HG02678 (cell line): ENCODE data around the gene LYRM1.
"Not testable (repeated sequence)": the region's sequence is repeated elsewhere in the genome, so short reads cannot be mapped to it uniquely, and the experiment has no call there.

Experiments
- ATAC-seq: cut with Tn5 transposase; IDR thresholded peaks from one replicate; pipeline ENCODE4 v1.9.1; 2021; ENCODE audit warnings: mild to moderate bottlenecking, moderate library complexity; ENCODE audit not compliant: unreplicated experiment

The LYRM1 gene

DNA sequence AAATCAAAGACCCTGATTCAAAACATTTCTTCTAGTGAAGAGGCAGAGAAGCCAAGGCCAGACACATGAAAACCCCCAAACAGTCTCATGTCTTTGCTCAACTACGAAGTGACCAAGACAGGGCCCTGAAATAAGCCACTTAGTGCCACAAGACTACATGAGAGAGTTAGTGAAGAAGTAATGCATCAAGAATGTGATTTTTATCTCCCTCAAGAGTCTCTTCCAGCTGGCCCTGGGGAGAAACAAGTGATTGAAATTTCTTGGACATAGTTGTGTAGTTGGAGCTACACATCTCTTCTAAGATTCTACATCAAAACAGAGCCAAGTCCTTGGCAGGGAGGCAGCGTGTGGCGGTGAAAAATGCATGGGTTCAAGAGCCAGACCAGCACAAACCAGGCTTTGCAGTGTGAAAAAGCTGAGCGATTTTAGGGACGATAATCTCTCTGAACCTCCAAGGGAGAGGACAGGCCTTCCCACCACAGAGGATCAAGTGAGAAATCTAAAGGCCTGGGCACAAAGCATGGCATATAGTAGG lies 30.6 kb downstream of the LYRM1 start:
- no peak for ATAC-seq

DNA sequence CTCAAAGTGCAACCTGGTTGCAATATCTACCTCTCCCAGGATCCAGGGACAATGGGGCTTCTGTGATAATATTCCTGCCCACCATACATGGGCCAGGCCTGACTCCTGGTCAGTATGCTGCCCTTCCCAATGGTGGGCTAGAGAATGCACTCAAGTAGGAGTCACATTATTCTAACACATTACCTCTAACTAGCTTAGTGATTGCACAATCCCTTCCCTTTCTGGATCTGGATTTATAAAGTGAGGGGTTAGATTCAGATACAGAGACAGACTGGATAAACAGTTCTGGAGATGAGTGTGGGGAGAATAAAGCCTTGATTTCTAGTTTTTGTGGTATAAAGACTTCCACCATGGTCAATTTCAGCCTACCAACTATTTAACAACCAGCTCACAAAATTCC lies 33.0 kb downstream of the LYRM1 start:
- no peak for ATAC-seq

DNA sequence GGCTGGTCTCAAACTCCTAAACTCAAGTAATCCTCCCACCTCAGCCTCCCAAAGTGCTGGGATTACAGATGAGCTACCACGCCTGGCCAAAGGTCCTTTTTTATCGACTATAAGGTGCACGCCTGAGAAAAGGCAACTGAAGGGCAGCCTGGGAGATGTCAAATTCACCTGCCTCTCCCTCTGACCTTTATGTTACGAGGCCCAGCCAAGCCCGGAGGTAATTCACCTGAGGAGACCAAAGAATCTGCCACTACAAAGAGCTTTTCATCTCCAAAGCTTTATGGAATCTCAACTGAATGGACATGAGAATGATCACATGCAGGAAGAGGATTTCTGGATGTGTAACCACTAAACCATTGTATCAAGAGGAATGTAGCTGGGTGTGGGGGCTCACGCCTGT lies 37.2 kb downstream of the LYRM1 start:
- no peak for ATAC-seq

DNA sequence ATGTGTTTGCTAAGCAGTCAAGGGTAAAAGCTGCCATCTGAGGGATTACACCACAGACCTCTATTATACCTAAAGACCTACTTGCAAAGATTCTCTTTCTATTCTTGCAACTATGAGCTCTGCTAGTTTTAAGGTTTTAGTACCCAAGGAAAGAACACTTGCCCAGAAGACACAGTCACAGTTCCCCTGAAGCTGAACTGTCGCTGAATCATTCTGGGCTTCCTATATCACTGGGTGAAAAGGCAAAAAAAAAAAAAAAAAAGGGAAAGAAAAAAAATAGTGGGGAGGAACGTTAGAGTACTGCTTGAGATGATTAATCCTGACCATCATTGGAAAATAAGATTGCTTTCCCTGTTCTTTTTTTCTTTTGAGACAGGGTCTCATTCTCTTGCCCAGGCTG lies 37.9 kb downstream of the LYRM1 start:
- no peak for ATAC-seq

DNA sequence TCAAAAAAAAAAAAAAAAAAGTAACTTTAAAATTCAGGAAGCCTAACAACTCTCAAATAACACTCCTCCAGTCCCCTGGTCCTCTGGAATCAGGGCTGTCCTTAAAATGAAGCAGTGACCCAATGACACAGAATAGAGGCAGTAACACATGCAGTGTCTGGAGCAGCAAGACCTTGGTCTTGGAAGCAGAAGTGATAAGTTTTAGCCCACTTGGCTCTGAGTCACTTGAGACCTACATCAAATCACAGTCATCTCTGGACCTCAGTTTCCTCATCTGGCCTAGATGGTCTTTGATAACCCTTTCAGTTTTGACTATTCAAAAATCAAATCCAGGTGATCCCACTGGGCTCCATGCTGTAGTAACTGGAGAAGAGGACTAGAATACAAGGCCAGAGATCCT lies 39.0 kb downstream of the LYRM1 start:
- no peak for ATAC-seq

DNA sequence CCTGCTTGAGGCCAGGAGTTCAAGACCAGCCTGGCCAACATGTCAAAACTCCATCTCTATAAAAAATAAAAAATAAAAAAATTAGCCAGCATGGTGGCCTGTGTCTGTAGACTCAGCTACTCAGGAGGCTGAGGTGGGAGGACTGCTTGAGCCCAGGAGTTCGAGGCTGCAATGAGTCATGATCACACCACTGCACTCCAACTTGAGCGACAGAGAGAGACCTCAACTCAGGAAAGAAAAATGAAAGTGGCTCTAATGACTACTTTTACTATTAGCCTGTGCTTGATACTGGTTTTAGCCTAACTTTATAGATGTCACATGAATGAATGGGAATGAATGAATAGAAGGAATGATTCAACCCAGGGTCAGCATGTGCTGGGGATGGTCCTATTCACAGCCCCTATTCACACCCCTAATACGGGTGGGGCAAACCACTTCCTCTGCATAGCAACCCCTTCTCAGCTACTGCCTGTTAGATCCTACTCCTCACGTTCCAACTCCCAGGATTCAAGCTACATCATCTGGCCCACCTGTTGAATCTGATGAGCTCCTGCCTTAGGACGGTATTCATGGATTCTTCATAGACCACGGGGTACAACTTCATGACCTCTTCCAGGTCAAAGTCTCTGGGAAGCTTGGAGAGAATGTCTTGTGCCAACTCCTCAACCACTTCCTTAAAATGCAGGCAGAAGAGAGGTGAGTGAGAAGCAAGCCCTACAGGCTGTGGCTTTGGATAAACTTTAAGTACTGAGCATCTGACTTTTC lies 40.5 kb downstream of the LYRM1 start:
- ATAC-seq = no peak

DNA sequence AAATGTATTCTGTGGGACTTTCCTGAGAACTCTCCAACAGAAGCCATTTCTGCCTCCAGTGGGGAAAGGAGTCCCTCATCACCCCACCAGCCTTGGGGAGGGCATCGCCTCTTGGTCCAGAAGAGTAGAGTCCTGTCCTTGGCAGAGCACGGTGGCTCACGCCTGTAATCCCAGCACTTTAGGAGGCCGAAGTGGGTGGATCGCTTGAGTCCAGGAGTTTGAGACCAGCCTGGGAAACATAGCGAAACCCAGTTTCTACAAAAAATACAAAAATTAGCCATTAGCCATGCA lies 41.0 kb downstream of the LYRM1 start:
- ATAC-seq = no peak

DNA sequence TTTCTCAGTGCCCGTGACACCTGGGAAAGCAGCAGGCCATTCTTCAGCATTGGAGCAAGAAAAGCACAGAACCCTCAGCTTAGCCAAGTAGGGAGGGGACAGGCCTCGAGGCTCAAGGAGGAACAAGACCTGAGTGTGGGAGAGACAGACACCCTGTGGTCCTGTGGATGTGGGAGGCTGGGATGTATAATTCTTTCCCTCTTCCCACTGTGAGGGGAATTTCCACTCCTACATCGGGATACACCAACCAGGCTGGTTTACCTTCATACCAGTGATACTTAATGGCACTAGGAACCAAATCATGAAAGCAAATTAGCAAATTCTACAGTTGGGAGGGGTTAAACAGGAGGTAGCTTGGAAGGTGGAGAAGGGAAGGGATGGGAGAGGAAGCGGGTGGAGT lies 41.7 kb downstream of the LYRM1 start:
- ATAC-seq = no peak

DNA sequence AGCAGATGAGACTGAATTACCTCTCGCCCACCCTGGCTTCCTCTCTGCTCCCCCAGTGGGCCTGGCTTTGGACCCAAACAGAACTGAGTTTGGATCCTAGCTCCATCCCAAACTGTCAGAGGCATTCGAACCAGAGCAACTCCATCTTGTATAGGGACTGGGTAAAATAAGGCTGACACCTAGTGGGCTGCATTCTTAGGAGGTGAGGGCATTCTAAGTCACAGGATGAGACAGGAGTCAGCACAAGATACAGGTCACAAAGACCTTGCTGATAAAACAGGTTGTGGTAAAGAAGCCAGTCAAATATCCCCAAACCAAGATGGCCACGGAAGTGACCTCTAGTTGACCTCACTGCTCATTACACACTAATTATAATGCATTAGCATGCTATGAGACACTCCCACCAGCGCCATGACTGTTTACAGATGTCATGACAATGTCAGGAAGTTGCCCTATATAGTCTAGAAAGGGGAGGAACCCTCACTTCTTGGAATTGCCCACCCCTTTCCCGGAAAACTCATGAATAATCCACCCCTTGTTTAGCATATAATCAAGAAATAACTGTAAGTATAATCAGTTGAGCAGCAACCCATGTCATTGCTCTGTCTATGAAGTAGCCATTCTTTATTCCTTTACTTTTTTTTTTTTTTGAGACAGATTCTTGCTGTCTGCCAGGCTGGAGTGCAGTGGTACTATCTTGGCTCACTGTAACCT lies 44.4 kb downstream of the LYRM1 start:
- ATAC-seq = no peak

DNA sequence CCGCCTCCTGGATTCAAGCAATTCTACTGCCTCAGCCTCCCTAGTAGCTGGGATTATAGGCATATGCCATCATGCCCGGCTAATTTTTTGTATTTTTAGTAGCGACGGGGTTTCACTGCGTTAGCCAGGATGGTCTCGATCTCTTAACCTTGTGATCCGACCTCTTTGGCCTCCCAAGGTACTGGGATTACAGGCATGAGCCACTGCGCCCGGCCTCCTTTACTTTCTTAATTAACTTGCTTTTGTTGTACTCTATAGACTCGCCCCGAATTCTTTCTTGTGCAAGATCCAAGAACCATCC lies 45.0 kb downstream of the LYRM1 start:
- ATAC-seq = not testable (repeated sequence)

DNA sequence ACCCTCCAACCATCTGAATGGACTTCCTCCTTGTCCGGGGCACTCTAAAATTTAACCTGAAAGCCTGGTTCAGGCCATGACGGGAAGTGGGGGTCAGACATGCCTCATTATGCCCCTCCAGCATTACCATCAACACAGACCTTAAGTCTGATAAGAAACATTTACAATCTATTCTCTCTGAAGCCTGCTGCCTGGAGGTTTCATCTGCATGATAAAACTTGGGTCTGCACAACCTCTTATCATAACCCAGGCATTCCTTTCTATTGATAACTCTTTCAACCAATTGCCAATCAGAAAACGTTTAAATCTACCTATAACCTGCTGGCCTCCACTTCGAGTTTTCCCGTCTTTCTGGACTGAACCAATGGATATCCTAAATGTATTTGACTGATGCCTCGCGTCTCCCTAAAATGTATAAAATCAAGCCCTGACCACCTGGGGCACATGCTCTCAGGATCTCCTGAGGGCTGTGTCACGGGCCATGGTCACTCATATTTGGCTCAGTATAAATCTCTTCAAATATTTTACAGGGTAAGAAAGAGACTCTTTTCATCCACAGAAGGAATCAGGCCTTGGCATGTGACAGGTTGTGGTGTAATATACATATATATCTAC lies 45.6 kb downstream of the LYRM1 start:
- ATAC-seq = no peak

DNA sequence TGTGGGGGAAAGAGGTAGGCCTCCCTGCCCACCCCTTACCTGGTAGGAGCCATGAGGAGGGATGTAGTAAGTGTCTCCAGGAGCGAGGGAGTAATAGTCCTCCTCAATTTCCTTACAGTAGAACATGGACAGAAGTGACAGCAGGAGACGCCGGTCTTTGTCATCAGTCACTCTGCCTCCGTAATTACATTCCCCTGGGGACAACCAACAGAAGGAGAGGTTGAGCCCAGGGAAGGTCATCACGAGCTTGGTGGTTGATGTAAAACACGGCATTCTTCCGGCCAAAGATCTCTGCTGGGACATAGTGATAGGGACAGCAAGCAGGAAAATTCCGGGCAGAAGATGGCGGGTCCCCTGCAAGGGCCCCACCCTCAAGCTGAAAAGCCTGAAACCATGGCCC lies 47.9 kb downstream of the LYRM1 start:
- ATAC-seq = no peak

DNA sequence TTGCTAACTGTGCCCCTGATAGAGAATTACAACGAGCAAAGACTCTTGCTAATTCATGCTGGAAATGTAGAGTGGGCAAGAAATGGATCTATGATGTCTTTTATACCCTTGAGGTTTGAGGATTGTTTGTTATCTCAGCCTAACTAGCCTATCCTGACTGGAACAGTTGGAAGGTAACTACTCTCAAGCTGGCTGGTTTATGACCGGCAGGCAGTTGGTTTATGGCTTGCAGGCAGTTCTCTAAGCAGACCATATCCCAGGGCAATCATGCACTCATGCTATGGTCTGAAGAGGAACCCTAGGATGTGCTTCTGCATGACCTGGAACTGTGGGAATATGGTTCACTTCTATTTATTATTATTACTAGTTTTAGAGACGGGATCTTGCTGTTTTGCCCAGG lies 49.1 kb downstream of the LYRM1 start:
- ATAC-seq = no peak

DNA sequence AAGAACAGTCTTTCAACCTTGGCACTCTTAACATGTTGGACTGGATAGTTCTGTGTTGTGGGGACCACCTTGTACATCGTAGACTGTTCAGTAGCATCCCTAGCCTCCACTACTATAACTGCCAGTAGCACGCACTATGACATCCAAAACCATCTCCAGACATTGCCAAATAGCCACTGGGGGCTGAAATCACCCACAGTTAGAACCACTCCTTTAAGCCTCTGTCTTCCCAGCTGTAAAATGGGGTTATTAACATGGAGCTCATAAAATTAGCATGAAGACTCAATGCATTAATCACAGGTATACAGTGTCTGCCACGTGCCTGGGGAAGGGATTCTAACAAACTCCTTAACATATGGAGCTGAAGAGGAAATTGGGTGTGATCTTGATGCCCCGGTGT lies 49.7 kb downstream of the LYRM1 start:
- no peak for ATAC-seq

DNA sequence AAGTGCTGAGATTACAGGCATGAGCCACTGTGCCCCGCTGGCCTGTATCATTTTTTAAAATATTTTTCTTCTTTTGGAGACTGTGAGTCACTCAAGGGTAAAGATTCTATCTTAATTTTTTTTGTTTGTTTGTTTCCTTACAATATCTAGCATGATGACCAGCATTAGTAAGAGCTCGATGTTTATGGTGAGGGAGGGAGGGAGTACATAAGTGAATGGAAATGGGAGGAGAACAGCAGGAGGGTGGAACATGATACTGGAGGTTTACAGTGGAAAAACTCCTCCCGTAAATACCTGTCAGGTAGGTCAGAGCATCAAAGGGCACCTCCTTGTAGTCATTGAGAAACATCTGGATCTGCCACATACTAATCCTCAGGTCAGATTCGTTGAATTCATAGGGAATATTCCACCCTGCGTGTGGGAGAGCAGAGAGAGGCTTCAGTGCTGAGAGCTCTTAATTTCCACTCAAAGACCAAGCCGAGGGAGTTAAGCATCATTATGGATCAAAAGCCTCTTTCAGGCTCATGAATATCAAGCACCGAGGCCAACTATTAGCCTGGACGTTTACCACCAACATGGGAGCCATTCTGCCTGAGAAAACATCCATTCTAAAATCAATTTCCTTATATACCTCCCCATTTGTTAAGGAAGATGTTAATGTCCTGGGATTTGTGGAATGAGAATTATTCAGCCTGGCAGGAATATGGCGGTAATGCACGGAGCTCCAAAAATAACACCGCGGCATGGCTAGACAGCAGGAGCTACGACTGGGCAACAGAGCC lies 51.8 kb downstream of the LYRM1 start:
- no peak for ATAC-seq

DNA sequence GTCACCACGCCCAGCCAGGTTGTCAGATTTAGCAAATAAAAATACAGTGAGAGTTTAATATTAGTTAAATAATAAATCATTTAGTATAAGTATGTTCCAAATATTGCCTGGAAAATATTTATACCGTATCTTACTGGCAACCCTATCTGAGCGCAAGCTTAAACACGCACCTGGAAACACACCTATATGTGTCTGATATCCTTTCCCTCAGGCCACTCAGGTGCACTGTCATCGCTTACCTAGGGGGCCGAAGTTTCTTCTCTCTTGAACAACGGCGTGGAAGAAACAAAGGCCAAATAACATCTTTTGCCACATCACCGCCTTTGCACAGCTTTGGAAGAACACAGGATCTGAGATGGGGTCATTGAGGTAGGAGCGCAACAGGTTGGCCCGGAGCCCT lies 54.0 kb downstream of the LYRM1 start:
- no peak for ATAC-seq

DNA sequence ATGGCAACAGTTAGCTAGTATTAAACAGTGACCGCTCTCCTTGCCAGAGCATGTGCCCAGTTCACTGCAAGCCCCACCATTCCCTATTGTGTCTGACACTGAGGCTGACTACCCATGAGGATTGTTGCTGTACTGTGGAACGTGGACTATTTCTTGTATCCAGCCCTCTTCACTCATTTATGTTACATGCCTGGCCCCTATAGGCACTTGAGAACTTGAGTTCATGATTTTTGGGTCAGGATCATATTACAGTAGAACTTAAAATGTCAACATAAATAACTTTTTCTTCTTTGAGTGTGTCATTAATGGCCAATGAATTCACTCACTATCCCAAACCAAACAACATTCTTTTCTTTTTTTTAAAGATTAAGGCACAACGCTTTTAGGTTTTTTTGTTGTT lies 55.7 kb downstream of the LYRM1 start:
- ATAC-seq = no peak

DNA sequence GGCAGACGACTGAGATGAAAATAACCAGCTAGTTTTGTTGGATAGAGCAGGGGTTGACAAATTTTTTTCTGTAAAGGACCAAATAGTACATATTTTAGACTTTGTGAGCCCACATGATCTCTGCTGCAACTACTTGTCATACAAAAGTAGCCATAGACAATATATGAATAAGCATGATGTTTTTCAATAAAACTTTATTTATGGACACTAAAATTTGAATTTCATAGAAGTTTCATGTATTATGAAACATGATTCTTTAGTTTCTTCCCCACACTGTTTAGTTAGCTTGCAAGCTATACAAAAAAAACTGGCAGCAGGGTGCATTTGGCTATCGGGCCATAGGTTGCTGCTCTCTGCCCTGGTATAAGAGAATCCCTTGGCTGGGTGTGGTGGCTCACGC lies 56.6 kb downstream of the LYRM1 start:
- no peak for ATAC-seq

DNA sequence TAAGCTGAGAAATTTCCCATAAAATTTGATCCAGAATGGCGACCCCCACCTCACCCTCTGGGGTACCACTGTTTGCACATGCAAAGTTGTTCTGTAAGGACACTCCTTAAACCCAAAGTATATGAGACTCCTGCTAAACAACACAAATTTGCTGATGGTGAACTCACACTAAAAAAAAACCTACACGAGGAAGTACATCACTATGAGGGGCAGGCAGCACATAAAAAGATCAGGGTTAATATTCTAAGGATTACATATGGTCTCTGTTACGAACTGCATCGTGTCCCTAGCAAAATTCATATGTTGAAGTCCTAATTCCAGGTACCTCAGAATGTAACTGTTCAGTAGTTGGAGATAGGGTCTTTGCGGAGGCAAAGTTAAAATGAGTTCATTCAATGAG lies 60.3 kb downstream of the LYRM1 start:
- ATAC-seq = no peak

DNA sequence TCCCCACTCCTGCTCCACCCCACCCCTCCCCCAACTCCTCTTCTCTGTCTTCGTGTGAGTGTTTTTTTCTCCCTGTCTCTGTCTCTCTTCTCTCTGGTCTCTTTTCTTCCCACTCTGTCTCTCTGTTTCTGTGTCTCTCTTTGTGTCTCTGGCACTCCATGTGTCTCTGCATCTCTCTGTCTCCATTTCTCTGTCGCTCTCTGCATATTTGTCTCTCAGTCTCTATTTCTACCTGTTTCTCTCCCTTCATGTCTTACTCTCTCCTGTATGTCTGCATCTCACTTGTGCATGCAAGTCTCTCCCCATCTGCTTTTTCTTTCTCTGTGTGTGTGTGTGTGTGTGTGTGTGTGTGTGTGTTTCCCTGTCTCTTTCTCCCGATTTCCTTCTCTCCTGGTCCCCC lies 68.2 kb downstream of the LYRM1 start:
- ATAC-seq = no peak

DNA sequence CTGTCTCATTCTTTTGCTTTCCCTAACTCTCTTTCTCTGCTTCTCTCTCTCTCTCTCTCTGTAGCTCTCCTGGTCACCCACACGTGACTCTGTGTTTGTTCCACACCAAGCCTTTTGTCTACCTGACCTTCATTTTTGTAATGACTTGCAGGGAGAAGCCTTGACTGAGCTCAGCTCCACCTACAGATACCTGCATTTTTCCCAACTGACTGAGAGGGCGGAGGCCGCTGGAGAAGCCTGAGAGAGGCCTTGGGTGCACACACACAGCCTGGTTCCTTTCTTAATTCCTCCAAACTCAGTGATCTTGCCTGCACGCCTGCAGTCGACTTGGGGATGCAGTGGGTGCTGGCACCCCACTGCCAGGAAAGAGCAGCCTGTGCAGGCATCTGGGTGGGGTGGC lies 68.8 kb downstream of the LYRM1 start:
- no peak for ATAC-seq

DNA sequence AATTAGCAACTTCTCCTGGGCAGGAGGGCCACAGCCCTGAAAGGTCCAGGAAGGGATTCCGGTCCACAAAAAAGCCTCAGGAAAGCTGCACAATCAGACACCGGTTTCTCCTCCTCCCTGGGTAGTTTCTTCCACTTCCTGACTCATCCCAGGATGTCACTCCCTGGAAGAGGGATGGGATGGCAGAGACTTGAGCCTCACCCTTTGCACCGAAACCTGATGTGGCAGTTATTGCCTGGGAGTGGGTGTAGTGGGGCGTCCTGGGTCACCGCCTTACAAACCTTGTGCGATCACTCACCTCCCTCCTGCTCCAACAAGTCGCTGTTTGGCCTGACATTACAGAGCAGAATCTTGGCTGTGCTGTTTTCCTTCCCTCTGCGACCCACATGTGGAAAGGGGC lies 70.8 kb downstream of the LYRM1 start:
- ATAC-seq = no peak
